ENCODE measurements around the gene SPATA6.
"Not testable (repeated sequence)": the region's sequence is repeated elsewhere in the genome, so short reads cannot be mapped to it uniquely, and the experiment has no call there.

SPATA6 gene

DNA sequence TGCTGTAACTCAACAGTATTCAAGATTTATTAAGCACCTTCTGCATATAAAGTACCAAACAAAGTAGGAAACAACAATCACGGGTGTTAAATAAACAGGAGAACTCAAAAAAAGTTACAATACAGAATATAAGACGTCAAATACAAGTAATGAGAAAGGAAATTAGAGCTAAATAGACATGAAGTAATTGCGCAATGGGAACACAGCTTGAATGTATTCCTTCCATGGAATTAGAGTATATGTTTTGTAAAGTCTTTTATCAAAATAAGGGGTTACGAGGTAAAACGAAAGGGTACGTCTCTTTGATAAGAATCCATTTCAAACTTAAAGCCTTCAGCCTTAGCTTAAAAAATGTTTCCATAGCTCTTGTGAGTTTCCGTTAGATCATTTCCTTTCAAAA, 109.1 kb downstream of the SPATA6 start:
- DNase-seq (ENCODE audit: low read depth in 2 of 2, low spot score in 1 of 2): no peak

DNA sequence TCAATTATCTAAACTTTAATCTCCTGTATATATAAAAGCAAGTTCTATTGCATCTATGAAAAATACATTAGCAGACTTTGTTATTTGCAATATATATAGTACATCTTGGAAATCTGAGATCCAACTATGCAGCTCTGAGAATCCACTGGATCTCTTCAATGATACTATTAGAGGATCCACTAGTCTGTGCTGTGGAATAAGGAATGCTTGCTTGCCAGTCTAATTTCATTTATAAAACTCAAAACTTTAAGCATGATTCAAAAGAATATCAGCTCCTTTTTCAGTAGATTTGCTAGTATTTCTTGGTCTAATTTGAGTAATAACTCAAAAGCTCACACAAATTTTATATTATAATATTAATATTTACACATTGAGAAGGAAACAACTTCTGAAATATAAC, 115.1 kb downstream of the SPATA6 start:
- no peak for DNase-seq (ENCODE audit: low read depth in 2 of 2, low spot score in 1 of 2)

DNA sequence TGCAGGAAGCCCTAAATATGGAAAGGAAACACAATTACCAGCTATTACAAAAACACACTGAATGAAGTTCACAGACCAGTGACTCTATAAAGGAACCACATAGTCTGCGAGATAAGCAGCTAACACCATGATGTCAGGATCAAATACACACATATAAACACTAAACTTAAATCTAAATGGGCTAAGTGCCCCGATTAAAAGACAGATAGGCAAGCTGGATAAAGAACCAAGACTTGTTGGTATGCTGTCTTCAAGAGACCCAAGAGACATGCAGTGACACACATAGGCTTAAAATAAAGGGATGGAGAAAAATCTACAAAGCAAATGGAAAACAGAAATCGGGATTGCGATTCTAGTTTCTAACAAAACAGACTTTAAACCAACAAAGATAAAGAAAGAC, 127.6 kb downstream of the SPATA6 start:
- no peak for DNase-seq (ENCODE audit: low read depth in 2 of 2, low spot score in 1 of 2)

DNA sequence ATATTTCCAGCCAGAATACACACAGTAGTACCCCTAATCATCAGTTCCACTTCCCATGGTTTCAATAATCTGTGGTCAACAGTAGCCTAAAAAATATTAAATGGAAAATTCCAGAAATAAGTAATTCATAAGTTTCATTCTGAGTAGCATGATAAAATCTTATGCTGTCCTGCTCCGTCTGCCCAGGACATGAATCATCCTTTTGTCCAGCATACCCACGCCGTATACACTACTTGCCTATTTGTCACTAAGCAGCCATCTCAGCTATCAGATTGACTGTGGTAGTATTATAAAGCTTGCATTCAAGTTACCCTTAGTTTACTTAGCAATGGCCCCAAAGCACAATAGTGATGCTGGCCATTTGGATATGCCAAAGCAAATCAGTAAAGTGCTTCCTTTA, 130.8 kb downstream of the SPATA6 start:
- DNase-seq (ENCODE audit: low read depth in 2 of 2, low spot score in 1 of 2): no peak

DNA sequence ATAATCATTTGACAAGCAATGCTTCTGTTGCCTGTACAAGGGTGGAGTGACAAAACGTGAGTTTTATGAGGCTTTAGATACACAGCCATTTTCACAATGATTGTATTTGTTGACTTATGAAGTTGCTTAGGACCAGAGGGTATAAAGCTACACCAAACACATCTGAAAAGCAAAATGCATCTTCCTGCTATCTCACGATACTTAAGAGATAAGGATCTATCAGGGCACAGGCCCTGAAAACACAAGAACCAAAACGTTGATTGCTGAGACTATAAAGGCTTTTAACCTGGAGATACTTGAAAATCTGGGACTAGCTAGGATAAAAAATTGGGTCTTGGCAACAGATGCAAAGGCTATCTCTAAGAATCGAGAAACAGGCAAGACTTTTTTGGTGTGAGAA, 133.7 kb downstream of the SPATA6 start:
- DNase-seq (ENCODE audit: low read depth in 2 of 2, low spot score in 1 of 2): no peak

DNA sequence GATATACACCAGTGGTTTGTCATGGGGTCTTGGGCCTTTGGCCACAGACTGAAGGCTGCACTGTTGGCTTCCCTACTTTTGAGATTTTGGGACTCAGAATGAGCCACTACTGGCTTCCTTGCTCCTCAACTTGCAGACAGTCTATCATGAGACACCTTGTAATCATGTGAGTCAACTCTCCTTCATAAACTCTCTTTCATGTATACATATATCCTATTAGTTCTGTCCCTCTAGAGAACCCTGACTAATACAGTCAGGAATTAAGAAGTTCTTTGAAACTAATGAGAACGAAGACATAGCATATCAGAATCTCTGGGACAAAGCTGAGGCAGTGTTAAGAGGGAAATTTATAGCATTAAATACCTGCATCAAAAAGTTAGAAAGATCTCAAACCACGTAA, 138.7 kb downstream of the SPATA6 start:
- no peak for DNase-seq (ENCODE audit: low read depth in 2 of 2, low spot score in 1 of 2)

DNA sequence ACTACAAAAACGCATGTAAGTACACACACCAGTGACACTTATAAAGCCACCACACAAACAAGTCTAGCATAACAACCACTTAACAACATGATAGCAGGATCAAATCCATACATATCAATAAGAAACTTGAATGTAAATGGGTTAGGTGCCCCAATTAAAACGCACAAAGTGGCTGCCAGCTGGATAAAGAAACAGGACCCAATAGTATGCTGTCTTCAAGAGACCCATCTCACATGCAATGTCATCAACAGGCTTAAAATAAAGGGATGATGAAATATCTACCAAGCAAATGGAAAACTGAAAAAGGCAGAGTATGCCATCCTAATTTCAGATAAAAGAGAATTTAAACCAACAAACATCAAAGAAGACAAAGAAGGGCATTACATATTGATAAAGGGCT, 139.9 kb downstream of the SPATA6 start:
- no peak for DNase-seq (ENCODE audit: low read depth in 2 of 2, low spot score in 1 of 2)

DNA sequence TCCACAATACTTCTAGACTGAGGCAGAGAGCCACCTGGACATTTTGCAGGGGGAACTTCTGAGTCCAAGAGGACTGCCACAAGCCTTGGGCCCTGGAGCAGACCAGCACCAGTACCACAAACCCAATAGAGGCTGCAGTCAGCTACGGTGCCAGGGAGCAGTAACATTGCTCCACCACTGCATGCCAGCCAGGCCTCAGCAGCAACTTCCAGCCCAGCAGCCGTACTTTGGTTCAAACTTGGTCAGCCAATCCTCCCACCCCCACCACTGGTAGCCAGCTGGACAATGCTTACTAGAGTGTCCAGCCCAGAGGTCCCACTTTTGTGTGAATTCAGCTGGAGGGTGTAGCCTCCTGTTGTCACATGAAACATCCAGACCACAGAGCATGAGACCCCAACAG, 142.1 kb downstream of the SPATA6 start:
- no peak for DNase-seq (ENCODE audit: low read depth in 2 of 2, low spot score in 1 of 2)

DNA sequence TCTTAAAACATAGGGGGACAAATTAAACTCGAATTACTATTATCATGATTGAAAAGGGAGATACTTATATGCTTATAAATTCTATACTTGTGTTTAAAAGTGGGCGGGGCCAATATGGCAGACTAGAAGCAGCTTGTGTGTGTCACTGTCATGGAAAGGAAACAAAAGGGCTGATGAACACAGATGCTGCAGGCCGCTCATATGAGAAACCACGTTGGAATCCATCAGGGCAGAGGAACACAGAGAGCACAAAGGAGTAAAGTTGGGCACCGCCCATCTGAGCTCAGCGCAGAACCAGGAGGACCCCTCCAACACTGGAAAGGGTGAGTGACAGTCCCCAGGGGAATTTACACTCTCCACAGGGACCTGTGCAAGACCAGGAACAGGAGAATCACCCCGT, 142.5 kb downstream of the SPATA6 start:
- no peak for DNase-seq (ENCODE audit: low read depth in 2 of 2, low spot score in 1 of 2)

DNA sequence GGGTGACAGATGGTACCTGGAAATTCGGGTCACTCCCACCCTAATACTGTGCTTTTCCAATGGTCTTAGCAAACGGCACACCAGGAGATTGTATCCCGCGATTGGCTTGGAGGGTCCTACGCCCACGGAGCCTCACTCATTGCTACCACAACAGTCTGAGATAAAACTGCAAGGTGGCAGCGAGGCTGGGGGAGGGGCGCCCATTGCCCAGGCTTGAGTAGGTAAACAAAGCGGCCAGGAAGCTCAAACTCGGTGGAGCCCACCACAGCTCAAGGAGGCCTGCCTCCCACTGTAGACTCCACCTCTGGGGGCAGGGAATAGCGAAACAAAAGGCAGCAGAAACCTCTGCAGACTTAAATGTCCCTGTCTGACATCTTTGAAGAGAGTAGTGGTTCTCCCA, 160.2 kb downstream of the SPATA6 start:
- DNase-seq (ENCODE audit: low read depth in 2 of 2, low spot score in 1 of 2): not testable (repeated sequence)

DNA sequence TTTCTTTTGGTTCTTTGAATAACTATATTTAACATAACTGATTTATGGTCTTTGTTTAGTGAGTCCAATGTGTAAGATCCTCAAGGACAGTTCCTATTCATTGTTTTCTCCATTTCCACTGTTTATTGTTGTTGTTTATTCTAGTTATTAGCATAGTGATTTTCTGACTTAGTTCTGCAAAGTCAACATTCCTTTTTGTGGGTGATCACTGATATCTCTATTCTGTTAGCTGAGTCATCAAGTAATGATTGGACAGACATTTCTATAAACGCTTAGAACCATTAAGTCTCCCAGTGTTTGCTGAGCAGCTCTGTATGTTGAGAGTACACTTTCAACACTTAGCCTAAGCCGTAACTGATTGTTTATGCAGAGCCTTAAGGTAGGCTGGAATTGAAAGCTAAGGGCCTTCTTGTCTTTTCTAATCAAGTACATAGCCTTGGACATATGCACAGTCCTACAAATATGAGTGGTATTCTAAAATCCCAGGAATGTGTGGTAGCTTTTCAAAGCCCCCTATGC, 162.4 kb downstream of the SPATA6 start:
- DNase-seq (ENCODE audit: low read depth in 2 of 2, low spot score in 1 of 2): no peak

DNA sequence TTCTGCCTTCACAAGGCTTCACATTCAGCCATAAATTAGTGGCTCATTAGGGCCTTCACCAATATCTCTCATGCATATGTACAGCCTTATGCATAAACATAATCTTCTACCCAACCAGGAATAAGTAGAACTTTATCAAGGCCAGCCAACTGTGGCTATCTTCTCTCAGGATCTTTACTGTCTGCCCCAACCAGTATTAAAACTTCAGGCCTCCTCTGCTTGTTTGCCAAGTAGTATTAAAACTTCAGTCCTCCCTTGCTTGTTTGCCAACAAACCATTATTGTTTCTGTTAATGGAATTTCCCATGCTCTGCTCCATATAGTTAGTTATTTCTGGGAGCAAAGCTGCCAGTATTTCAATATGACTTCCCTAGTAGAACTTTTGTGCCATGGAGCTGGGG, 169.4 kb downstream of the SPATA6 start:
- no peak for DNase-seq (ENCODE audit: low read depth in 2 of 2, low spot score in 1 of 2)

DNA sequence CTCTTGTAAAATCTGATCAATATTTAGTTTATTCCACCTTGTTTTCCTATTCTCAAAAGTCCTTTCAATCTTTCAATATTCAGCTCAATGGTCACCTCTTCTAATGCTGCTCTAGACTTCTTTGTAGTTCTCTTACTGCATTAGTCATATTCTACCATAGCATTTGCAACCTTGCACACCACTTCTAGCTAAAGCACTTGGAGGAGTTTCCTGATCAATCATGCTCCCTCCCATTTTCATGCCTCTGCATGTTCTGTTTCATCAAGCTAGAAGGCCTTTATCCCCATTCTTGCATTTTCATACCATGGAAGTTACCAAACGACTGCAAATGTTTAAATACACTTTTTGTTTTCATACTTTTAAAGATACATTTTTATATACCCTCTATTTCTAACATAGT, 177.3 kb downstream of the SPATA6 start:
- DNase-seq (ENCODE audit: low read depth in 2 of 2, low spot score in 1 of 2): no peak

DNA sequence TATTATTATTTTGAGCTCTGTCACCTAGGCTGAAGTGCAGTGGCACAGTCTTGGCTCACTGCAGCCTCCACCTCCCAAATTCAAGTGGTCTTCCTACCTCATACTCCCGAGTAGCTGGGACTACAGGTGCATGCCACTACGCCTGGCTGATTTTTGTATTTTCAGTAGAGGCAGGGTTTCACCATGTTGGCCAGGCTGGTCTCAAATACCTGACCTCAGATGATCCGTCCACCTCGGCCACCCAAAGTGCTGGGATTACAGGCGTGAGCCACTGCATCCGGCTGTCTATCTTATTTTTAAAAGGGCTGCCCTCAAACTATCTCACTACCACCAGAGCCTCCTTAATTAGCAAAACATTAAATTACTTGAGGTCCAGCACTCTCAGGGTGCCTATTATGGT, 177.9 kb downstream of the SPATA6 start:
- not testable (repeated sequence) for DNase-seq (ENCODE audit: low read depth in 2 of 2, low spot score in 1 of 2)

DNA sequence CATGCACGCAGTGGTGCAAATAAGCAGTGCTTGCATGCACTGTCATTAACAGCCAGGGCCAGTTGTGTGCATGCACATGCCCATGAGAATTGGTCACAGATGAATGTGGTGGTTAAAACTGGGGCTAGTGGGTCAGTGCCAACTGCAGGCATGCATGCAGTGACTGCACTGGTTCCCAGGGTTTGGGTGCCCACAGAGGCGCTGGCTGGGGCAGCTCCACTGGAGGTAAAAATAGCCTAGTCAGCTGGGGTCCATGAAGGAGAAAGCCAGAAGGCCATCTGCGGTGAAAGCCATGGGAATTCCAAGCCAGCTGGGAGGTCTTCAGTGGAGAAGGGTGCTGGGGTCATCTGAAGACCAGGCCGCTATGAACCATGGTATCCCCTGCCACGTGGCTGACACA, 179.3 kb downstream of the SPATA6 start:
- no peak for DNase-seq (ENCODE audit: low read depth in 2 of 2, low spot score in 1 of 2)

DNA sequence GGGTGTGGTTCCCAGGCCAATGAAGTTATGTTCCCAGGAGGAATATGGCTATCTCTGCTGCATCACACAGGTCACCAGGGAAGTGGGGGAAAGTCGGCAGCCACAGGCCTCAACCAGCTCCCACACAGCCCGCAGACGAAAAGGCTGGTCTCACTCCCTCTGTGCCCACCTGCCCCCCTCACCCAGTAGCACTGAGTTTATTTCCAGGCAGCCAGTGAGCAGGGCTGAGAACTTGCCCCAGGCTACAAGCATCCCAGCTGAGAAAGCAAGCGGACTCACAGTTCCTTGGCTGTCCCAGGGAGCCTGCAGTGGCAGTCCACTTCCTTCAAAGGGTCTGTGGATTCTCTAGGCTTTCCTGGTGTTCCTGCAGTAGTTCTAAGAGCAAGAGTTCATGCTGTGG, 180.6 kb downstream of the SPATA6 start:
- DNase-seq (ENCODE audit: low read depth in 2 of 2, low spot score in 1 of 2): no peak

DNA sequence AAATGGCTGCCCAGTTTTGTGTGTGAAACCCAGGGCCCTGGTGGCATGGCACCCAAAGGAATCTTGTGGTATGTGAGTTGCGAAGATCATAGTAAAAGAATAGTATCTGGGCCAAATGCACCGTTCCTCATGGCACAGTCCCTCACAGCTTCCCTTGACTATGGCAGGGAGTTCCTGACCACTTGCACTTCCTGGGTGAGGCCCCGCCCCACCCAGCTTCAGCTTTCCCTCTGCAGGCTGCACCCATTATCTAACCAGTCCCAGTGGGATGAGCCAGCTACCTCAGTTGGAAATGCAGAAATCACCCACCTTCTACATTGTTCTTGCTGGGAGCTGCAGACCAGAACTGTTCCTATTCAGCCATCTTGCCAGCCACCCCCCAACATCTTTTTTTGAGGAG, 186.5 kb downstream of the SPATA6 start:
- no peak for DNase-seq (ENCODE audit: low read depth in 2 of 2, low spot score in 1 of 2)

DNA sequence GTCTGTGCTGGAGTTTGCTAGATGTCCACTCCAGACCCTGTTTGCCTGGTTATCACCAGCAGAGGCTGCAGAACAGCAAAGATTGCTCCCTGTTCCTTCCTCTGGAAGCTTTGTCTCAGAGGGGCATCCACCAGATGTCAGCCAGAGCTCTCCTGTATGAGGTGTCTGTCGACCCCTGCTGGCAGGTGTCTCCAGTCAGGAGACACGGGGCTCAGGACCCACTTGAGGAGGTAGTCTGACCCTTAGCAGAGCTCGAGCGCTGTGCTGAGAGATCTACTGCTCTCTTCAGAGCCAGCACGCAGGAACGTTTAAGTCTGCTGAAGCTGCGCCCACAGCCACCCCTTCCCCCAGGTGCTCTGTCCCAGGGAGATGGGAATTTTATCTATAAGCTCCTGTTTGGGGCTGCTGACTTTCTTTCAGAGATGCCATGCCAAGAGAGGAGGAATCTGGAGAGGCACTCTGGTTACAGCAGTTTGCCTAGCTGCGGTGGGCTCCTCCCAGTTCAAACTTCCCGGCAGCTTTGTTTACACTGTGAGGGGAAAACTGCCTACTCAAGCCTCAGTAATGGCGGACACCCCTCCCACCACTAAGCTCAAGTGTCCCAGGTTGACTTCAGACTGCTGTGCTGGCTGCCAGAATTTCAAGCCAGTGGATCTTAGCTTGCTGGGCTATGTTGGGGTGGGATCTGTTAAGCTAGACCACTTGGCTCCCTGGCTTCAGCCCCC, 187.1 kb downstream of the SPATA6 start:
- not testable (repeated sequence) for DNase-seq (ENCODE audit: low read depth in 2 of 2, low spot score in 1 of 2)

DNA sequence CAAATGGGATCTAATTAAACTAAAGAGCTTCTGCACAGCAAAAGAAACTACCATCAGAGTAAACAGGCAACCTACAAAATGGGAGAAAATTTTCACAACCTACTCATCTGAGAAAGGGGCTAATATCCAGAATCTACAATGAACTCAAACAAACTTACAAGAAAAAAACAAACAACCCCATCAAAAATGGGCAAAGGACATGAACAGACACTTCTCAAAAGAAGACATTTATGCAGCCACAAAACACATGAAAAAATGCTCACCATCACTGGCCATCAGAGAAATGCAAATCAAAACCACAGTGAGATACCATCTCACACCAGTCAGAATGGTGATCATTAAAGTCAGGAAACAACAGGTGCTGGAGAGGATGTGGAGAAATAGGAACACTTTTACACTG, 189.7 kb downstream of the SPATA6 start:
- not testable (repeated sequence) for DNase-seq (ENCODE audit: low read depth in 2 of 2, low spot score in 1 of 2)

DNA sequence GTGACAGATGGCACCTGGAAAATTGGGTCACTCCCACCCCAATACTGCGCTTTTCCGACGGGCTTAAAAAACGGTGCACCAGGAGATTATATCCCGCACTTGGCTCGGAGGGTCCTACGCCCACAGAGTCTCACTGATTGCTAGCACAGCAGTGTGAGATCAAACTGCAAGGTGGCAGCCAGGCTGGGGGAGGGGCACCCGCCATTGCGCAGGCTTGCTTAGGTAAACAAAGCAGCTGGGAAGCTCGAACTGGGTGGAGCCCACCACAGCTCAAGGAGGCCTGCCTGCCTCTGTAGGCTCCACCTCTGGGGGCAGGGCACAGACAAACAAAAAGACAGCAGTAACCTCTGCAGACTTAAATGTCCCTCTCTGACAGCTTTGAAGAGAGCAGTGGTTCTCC, 194.6 kb downstream of the SPATA6 start:
- not testable (repeated sequence) for DNase-seq (ENCODE audit: low read depth in 2 of 2, low spot score in 1 of 2)

DNA sequence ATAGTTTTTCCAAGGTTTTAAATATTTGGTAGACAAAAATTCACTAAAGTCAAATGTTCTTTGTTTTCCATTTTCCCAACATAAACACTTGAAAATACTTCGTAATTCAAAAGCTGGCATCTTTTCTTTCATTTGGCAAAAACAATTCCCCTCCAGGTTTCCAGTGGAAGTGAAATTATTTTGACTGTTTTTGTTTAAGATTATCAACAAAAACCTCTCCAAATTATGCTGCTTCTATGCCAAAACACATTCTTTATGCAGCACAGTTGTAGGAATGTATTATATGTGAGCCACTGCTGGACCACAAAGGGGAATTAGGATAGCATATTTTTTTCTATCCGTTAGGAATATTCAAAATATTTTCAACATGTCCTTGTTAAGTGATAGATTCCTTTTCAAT, 205.4 kb downstream of the SPATA6 start:
- no peak for DNase-seq (ENCODE audit: low read depth in 2 of 2, low spot score in 1 of 2)

DNA sequence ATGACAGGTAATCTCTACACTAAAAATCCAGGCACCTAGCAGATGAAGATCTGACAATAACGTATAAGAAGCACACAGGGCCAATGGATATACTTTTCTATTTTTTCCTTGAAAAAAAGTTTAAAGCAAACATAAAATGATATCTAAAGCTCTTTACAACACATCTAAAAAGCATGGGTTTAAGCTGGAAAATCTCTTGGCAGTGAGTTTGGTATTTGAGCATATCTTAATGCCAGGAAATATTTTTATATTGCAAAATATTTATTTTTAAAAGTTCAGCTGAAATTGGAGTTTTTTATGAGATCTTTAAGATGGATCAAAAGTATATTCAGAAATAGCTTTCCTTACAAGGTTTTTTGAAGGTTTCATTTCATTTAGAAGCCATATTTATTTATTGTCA, 209.0 kb downstream of the SPATA6 start:
- no peak for DNase-seq (ENCODE audit: low read depth in 2 of 2, low spot score in 1 of 2)

DNA sequence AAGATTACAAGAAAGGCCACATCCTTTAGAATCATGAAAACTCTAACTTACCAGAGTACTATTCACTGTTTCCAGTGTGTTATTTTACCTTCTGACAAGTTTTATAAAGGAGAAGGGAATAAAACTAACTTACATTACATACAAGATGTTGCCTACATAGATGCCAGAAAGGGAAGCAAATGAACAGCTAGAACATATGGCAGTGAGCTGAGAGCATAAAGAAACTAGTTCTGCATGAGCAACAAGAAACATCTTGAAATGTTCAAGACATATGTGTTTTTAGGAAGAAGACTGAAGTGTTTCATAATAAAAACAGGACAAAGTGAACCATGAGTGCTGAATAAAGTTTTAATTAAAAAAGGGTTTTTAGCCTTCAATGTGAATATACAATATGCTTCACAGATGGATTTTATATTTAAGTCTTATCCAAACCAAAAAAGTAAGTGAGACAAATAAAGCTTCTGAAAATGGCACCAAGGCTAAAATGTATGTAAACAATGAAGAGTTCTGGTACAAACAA, 210.1 kb downstream of the SPATA6 start:
- no peak for DNase-seq (ENCODE audit: low read depth in 2 of 2, low spot score in 1 of 2)

Data from stimulated activated CD8-positive, alpha-beta memory T cell treated with anti-CD3 and anti-CD28 coated beads, Interleukin-4, amount 100 ng/mL, for 4 hours (primary cell).